Epithelial cell of esophagus (primary cell): ENCODE measurements around the gene NHLH2.

Experiments
- DNase-seq: peaks from one replicate; pipeline ENCODE4 v3.0.0; 2010; ENCODE audit warnings: low read depth
- H3K4me3 ChIP-seq: 2 replicates; pipeline ENCODE4 v1.5.1; 2011; ENCODE audit warnings: mild to moderate bottlenecking, low read length, control low read depth
- TF ChIP-seq, protein P1 (sequence below): IDR thresholded peaks from 2 replicates; pipeline ENCODE4 v1.5.1; 2011; ENCODE audit warnings: low read depth, mild to moderate bottlenecking, low read length, control low read depth, inconsistent platforms; ENCODE audit not compliant: insufficient read depth; ENCODE audit errors: missing control alignments

NHLH2 gene

DNA sequence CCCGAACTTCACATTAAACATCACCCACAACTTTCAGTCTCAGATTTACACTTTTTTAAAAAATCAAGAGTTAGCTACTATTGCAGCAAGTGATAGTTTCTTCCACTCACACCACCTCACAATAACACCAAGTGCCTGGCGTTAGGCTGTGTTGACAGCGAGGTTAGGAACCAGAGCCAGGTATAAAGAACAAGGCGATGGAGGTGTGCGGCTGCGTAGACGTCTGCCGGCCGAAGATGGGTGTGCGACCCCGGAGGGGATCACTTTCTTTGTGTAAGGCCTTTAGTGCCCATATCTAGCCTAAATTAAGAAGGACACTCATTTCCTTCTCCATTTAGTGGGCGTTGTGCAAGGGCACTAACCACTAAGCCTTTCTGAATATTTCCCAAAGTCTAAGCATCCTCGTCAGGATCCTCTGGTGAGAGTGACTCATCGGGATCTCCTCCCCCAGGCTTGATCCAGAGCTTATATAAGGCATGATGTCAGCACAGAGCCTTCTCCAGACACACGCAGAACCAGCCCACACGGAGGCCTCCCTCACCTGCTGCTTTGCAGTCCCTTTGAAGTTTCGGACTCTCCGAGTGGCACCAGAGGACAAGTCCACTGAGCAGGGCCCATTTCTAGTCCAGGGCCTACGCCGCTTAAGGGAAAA is 11.8 kb downstream of the NHLH2 start:
- DNase-seq, result peak; percentile 96
- TF ChIP-seq, protein P1, sequence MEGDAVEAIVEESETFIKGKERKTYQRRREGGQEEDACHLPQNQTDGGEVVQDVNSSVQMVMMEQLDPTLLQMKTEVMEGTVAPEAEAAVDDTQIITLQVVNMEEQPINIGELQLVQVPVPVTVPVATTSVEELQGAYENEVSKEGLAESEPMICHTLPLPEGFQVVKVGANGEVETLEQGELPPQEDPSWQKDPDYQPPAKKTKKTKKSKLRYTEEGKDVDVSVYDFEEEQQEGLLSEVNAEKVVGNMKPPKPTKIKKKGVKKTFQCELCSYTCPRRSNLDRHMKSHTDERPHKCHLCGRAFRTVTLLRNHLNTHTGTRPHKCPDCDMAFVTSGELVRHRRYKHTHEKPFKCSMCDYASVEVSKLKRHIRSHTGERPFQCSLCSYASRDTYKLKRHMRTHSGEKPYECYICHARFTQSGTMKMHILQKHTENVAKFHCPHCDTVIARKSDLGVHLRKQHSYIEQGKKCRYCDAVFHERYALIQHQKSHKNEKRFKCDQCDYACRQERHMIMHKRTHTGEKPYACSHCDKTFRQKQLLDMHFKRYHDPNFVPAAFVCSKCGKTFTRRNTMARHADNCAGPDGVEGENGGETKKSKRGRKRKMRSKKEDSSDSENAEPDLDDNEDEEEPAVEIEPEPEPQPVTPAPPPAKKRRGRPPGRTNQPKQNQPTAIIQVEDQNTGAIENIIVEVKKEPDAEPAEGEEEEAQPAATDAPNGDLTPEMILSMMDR, result no peak
- no peak overlapping the region for H3K4me3 ChIP-seq

DNA sequence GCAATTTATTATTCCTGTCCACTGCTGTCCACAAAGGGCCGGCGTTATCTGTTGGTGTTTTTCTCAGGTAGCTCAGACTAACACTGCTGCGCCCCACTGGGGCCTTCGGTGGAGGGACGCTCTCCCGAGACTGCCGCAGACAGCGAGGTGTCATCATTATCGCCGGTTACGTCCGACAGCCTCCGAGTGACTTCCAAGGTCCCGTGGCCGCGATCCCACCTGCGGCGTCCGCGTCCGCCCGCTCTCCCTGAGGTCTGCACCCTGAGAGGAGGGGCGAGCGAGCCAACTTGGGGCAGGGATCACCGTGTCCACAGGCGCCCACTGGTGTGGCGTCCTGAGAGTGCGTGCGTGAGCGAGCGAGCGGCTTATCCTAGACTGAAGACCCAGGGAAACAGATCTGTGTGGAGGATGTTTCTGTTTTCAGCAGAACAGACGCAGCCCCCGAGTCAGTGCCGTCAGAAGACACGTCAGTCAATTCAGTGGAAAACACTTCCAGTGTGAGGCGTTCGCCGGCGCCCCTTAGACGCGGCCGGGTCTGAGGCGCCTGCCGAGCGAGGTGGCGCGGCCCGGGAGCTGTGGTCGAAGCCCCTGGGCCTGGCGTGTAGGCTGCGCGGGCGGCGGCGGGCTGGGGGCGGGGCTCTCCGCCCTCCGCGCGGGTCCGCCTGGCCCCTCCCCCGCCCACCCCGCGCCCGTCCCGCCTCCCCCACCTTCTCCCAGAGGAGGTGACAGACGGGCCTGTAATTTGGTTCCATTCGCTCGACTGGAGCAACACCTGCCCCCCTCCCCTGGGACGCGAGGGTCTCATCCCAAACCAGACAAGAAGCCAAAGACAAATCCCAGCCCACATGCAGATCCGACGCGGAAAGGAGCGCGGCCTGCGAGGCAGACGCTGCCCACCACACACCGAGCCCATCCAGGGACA is 12.6 kb downstream of the NHLH2 start:
- TF ChIP-seq, protein P1, result no peak
- no peak for DNase-seq
- peak overlapping the region; percentile 26 for H3K4me3 ChIP-seq

DNA sequence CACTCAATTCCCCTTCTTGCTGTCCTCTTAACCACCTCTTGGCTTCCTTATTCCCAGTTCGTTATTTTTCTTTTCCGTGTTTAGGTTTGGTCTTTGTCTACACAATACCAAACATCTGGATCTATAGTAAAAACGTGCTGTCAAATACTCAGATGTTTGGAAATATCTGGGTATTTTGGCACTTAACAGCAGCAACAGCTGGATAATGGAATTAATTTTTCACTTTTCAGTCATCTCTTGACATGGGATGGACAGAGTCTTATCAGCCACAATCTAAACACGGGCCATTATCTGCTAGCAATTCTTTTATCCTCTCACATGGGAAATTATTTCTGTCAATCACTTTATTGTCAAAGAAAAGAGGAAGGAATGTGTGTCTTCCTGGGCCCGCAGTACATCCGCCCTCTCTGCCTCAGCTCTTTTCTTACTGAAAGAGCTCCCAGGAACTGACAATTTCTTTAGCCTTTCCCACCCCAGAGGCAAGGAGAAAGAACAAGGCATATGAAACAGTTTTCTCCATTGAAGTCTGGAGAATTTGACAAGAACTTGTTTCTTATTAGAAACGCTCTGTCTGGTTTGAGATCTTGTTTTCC is 13.4 kb downstream of the NHLH2 start:
- DNase-seq, result no peak
- no peak overlapping the region for H3K4me3 ChIP-seq
- TF ChIP-seq, protein P1, result no peak

DNA sequence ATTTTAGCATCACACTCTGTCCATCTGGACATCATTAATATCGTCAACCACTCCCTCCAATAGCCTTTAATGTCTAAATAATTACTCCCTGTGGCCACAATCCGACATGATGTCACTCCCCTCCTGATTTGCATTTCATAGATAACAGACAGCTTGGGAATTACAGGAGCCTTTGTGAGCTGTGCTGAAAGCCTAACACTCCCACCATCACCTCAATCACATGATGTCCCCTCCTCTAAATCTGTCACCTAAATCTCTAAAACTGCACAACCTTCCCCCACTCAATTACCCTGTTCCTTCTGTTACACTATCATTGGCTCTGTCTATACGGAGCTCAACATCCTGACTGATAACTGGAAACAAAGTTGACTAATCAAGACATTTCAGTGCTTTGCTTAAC is 14.3 kb downstream of the NHLH2 start:
- no peak overlapping the region for H3K4me3 ChIP-seq
- no peak for DNase-seq
- TF ChIP-seq, protein P1, result no peak

DNA sequence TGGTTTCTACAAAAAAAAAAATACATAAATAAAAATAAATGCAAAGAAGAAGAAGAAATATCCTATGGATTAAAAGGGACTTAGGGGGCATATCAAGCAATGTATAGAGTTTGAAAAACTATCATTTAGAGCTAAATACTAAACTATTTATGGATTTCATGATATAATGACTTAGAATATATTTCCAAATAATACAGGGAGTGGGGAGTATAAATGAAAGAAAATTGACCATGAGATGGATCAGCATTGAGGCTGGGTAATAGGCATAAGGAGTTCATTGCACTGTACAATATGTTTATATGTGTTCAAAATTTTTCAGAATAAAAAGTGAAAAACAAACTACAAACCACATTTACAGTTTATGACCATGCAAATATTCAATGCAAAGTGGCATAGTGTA is 18.8 kb downstream of the NHLH2 start:
- TF ChIP-seq, protein P1, result no peak
- no peak for DNase-seq
- no peak overlapping the region for H3K4me3 ChIP-seq

DNA sequence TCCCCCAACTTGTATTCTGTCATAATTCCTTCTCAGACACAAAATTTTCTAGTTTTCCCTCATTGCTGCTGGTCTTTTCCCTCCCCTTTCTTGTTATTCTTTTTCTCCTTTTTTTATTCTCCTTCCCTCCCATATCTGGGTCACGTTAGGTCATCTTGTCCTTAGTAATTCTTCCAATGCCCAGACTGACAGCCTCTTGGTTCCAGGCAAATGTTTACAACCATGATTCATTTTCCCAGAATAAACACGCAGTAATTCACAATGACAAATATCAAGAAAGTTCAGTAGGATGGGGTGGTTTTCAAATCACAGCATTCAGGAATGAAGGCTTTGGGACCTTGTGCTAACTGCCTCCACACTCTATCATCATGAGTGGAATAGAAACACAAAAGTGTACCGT is 25.2 kb downstream of the NHLH2 start:
- H3K4me3 ChIP-seq, result no peak overlapping the region
- TF ChIP-seq, protein P1, result no peak
- DNase-seq, result peak; percentile 67
